ENCODE measurements around the gene IGSF21. TPM values are rescaled to one million over a fixed set of nuclear protein-coding genes. Genes with fewer than 3 reads are reported as not detected.
A peak's percentile ranks its signal among the peaks of the same experiment; 100 is the strongest.

Gene IGSF21
- total RNA-seq, 4 donors from 2014 or later = 1.2 to 19.1 (median 1.9) TPM; not detected in 1

GRCh38 chr1:18132022-18132710 is 24.6 kb downstream of the IGSF21 start:
- TF ChIP-seq POLR2A (IDR thresholded peaks at IDR 0.05) = no peak
- no peak for TF ChIP-seq CTCF (IDR thresholded peaks at IDR 0.05)
- intact Hi-C loops (cut with DNase I; ENCODE audit: low total_unique reads) = no loop called here
- Histone ChIP-seq H3K9me3 (no peaks in the 10 kb centered on the region), H3K36me3 (no peaks in the 10 kb centered on the region), H3K27ac (no peak overlapping the region), H3K4me3 (no peak overlapping the region), H3K4me1 (no peaks in the 10 kb centered on the region), H3K27me3 (no peaks in the 10 kb centered on the region)
- DNase-seq = no peak

- no peaks in the 10 kb centered on the region for H3K9me3 ChIP-seq
- no peaks in the 10 kb centered on the region for H3K36me3 ChIP-seq
- intact Hi-C loops (cut with DNase I; ENCODE audit: low total_unique reads) = no loop called here
- DNase-seq = peak in 1 of 2 donors; percentile 21
- no peaks in the 10 kb centered on the region for H3K27me3 ChIP-seq
- TF ChIP-seq POLR2A (IDR thresholded peaks at IDR 0.05) = no peak
- no peak for TF ChIP-seq CTCF (IDR thresholded peaks at IDR 0.05)
- no peak overlapping the region for H3K27ac ChIP-seq
- no peak overlapping the region for H3K4me3 ChIP-seq
- H3K4me1 ChIP-seq = no peaks in the 10 kb centered on the region
Observed at GRCh38 chr1:18132711-18133541, 25.3 kb downstream of the IGSF21 start.

- Histone ChIP-seq H3K27me3 (no peaks in the 10 kb centered on the region), H3K9me3 (no peaks in the 10 kb centered on the region), H3K4me1 (no peaks in the 10 kb centered on the region), H3K4me3 (no peak overlapping the region), H3K36me3 (no peaks in the 10 kb centered on the region), H3K27ac (no peak overlapping the region)
- TF ChIP-seq POLR2A (IDR thresholded peaks at IDR 0.05) (no peak), CTCF (IDR thresholded peaks at IDR 0.05) (no peak)
- intact Hi-C loops (cut with DNase I; ENCODE audit: low total_unique reads) = no loop called here
- no peak for DNase-seq
Observed at GRCh38 chr1:18134324-18135046, 26.9 kb downstream of the IGSF21 start.

- intact Hi-C loops (cut with DNase I; ENCODE audit: low total_unique reads) = no loop called here
- H3K27me3 ChIP-seq = no peaks in the 10 kb centered on the region
Observed at GRCh38 chr1:18137759-18138345, 30.3 kb downstream of the IGSF21 start.

More at GRCh38 chr1:18137759-18138345, 30.3 kb downstream of the IGSF21 start:
- no peak for TF ChIP-seq POLR2A (IDR thresholded peaks at IDR 0.05)
- no peak for TF ChIP-seq CTCF (IDR thresholded peaks at IDR 0.05)
- H3K36me3 ChIP-seq = no peaks in the 10 kb centered on the region
- H3K9me3 ChIP-seq = no peaks in the 10 kb centered on the region
- DNase-seq = no peak
- H3K4me3 ChIP-seq = no peak overlapping the region
- no peak overlapping the region for H3K27ac ChIP-seq
- no peaks in the 10 kb centered on the region for H3K4me1 ChIP-seq
